Measurements from ENCODE around the gene DOK7. TPM values are rescaled to one million over a fixed set of nuclear protein-coding genes. Genes with fewer than 3 reads are reported as not detected.
A peak's percentile ranks its signal among the peaks of the same experiment; 100 is the strongest.

DOK7 gene, protein sequence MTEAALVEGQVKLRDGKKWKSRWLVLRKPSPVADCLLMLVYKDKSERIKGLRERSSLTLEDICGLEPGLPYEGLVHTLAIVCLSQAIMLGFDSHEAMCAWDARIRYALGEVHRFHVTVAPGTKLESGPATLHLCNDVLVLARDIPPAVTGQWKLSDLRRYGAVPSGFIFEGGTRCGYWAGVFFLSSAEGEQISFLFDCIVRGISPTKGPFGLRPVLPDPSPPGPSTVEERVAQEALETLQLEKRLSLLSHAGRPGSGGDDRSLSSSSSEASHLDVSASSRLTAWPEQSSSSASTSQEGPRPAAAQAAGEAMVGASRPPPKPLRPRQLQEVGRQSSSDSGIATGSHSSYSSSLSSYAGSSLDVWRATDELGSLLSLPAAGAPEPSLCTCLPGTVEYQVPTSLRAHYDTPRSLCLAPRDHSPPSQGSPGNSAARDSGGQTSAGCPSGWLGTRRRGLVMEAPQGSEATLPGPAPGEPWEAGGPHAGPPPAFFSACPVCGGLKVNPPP
- polyA plus RNA-seq (2013, experiment 1 of 2; ENCODE audit: insufficient read length), result 0.11 TPM
- 0.16 TPM for polyA plus RNA-seq (2013, experiment 2 of 2; ENCODE audit: insufficient read length)

DNA sequence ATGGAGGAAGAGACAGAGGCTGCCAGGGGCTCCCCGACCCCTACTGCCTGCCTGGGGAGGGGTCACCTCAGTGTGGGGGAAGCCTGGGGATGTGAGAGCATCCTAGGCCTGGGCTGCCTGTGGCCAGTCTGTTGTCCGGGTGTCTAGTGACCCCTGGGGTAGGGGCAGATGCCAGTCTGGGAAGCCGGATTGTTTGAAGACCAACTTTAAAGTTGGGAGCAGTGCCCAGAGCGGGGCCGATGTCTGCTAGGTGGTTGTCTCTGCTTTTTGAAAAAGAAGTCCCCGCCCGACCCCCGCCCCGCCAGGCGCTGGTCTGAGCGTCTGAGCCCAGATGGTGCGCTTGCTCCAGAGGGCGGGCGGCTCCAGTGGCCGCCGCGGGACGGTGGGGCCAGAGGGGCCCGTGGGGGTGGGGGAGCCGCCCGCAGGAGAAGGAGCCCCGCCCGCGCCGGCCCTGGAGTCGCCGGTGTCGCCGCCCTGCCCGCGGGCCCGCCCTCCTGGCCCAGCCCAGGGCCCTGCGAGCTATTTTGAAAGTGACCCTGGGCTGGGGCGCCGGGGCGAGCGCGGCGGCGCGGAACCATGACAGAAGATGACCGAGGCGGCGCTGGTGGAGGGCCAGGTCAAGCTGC lies at the start of gene DOK7:
TSS of gene DOK7 (plus strand) at position 517 of the 626 bp plus-strand sequence. CDS start at position 587, 70 bp downstream.
- no peak for DNase-seq

DNA sequence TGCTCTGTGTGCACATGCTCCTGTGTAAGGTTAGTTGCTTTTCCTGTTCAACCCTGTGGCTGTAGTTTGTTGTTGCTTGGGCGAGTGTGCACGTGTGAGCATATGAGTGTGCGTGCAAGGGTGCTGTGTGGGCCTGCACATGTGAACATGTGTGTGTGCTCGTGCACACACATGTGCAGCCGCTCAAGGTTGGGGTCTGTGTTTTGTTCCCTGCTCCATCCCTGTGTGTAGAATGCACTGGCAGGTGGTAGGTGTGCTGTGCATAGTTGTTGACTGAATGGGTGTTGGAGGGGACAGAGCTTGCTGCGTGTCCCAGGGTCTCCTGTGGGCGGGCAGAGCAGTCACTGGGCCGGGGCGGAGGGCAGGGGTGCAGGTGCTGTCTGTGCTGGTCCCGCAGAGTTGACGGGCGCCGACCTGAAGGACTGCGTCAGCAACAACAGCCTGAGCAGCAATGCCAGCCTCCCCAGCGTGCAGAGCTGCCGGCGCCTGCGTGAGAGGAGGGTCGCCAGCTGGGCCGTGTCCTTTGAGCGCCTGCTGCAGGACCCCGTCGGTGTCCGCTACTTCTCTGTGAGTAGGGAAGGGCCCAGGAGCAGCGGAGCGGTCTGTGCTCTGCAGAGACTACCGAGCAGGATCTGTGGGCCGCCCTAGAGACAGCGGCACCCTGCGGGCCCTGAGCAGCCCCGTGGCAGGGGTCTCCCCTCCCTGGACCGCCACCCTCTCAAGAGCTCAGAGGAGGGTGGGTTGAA lies 49.3 kb upstream of the DOK7 start:
- no peak for DNase-seq

DNA sequence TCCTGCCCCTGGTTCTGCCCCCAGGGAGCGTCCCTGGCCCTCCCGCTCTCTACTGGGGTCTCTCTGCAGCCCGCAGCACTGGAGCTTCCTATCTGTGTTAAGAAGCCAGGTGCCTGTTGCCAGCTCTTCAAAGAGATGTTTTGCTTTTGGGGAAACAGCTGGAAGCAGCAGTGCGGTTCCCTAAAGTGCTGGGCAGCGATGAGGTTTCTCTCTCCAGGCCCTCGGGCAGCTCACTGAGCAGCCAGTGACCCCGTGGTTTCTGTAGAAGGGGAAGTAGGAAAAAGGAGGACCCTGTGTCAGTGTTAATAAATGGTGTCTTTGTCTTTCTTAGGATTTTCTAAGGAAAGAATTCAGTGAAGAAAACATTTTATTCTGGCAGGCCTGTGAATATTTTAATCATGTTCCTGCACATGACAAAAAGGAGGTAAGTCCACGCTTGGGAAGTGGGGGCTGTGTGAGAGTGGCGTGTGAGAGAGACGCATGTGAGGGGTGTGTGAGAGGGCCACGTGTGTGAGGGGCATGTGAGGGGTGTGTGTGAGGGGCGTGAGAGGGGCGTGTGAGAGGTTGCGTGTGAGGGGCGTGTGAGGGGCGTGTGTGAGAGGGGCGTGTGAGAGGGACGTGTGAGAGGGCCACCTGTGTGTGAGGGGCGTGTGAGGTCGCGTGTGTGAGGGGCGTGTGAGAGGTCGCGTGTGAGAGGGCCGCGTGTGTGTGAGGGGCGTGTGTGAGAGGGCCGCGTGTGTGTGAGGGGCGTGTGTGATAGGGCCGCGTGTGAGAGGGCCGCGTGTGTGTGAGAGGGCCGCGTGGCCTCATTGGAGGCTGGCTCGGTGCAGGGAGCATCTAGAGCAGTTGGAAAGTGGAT lies 48.5 kb upstream of the DOK7 start:
- no peak for DNase-seq

DNA sequence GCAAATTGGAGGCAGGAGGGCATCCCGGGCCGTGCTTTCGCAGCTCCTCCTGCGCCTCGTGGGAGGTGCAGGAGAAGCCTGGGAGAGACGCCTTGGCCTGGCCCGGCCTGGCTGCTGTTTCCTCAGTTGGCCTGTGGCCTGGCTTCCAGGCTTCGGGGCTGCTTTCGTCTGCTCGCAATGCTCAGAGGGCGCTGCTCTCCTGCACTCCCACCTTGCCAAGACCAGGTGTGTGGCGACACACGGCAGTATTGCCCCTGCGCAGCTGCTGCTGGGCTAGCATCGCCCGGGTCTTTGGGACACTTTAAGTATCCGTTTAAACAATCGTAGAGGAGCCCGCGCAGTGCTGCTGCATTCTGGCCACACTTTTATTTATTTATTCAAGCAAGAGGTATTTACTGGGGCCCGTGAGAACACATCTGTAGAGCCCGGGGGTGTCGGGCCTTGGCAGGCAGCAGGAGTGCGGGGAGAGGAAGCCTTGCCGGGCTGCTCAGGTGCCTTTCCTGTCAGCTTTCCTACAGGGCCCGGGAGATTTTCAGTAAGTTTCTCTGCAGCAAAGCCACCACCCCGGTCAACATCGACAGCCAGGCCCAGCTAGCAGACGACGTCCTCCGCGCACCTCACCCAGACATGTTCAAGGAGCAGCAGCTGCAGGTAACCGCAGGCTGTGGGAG lies 47.5 kb upstream of the DOK7 start:
- no peak for DNase-seq

DNA sequence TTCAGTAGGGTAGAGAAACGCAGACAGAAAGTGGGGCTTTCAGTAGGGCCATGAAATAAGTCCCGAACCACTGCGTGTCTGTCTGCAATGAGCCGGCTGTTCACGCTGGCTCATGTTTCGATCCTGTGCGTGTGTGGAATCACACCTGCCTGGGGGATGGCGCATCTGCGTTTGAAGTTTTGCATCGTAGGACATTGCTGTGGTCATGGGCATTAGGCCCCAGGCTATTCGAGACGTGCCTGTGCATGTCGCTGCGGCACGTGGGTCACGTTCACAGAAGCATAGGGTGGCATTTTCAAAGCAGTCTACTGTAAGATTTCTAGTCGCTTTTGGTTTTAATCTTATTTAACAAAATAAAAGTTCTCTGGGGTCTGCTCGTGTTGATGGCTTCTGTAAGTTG lies 46.8 kb upstream of the DOK7 start:
- no peak for DNase-seq

DNA sequence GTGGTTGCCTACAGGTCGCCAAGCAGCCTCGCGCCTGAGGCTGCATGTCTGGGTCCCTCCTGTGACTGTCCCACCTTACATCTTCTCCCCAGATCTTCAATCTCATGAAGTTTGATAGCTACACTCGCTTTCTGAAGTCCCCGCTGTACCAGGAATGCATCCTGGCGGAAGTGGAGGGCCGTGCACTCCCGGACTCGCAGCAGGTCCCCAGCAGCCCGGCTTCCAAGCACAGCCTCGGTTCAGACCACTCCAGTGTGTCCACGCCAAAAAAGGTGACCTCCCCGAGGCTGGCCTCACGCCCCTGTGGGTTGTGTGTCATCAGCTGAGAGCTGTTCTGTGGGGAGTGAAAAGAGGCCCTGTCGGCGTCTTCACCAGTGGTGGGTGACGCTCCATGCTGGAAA lies 46.3 kb upstream of the DOK7 start:
- DNase-seq, result no peak

DNA sequence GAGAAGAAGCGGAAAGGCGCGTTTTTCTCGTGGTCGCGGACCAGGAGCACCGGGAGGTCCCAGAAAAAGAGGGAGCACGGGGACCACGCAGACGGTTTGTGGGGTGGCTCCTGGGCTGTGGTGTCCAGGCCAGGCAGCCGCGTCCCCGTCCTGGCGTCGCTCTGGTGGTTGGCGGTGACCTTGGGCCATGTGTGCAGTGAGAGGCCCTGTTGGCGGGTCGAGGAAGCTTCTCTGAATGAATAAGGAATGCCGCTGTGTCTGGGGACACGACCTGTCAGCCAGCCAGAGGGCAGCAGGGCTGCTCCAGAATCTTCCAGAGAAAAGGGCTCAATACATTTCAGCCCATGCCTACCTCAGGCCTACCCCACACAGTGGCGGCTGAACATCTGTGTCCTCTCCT lies 45.7 kb upstream of the DOK7 start:
- no peak for DNase-seq

DNA sequence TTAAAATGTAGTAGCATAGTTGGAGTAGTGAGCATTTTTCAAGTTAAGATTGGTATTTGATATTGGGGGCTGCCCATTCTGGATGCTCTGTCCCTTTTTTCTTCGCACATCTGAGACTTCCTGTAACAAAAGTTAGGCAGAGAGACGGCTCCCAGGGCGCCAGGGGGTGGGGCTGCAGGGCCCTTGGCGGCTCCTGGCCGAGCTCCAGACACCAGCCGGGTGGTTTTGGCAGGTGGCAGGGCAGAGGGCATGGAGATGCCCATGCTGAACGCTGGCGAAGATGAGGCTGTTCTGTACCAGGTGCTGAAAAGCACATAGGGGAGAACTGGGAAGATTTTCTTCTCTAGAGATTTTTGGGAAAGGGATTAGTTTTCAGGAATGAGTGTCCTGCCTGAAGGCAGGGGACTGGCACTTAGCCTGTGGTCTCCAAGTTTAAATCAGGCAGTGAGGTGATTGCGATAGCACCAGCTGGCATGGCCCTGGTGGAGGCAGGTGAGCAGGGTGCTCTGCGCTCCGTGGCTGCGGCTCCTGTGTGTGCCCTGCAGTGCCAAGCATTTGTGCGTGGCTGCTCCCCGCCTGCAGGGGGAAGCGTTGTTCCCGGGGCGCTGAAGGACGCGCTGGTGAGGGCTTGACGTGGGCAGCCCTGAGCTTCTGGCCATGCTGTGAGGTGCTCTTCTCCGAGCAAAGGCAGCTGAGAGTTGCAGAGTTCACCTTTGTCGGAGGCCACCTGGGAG lies 44.9 kb upstream of the DOK7 start:
- DNase-seq, result no peak

DNA sequence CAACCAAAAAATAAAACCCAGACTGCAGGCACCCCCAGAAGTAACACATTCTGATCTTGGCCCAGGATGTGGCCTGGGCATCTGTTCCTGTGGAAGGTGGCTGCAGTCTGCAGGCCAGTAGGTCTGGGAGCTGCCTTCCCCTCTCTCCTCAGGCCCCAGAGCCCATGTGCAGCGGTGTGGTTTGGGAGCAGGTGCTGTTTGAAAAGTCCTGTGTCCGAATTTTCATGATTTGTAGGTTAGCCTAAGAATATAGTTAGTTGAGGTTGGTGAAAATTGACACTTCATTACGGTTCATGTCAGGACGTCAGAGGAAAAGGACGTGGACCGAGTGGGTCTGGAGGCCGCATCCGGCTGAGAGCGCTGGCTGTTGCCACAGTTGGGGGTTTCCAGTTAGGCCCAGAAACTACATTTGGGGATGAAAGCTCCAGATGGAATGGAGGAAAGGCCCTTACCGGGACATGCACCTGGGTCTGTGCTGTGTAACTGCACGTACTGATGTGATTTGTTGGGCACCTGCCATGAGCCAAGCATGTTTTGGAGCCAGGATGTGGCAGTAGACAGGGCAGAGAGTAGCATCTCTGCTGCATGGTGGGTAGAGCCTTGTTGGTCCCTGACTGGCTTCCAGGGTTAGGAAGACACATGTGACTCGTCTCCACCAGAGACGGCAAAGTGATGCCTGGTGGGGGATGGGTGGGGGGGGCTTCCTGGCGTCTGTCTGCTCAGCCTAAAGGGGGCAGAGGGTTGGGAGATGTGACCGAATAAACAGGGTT lies 43.1 kb upstream of the DOK7 start:
- DNase-seq, result no peak

DNA sequence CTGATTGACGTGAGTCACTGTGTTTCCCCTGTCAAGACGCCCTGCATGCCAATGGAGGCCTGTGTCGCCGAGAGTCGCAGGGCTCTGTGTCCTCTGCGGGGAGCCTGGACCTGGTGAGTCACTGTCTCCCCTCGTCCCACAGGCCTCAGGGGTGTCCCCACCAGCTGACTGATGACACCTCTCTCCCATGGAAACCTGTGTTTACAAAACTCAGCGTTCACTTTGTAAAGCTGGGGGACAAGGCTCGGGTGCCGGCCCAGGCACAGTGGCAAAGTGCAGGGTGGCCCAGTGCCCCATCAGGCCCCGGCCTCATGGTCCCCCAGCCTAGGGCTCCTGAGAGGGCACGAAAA lies 42.5 kb upstream of the DOK7 start:
- peak; percentile 21 for DNase-seq

DNA sequence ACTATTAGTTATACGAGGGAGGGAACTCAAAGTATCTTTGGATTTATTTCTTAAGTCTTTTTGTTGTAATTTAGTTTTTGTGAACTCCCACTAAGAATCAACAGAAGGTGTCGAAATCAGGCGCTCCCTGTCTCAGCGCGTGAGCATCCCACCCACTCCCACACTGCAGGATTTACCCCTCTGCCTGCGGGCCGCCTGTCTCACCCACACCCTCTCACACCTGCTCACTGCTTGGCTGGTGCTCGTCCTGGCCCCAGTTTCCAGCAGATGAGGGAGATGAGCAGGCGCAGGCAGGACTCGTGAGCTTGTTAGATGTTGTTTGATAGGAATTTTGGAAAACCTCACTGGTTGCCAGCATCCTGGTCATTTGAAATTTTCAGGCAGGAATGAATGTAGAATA lies 42.1 kb upstream of the DOK7 start:
- no peak for DNase-seq

DNA sequence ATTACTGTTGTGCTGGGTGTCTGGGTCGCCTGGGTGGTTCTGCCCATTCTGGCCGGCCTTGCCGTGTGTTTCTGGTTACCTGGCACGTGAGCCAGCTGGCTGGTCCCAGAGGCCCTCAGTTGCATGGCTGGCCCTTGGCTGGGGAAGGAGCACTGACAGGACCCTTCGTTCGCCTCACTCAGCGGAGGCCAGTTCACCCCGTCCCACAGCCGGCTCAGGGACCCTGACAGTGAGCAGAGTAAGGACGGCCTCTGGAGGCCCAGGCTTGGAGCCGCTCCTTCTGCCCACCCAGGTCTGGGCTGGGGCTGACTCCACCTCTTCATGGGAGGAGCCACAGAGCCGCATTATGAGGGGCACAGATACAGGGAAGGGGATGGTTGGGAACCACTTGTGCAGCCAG lies 41.6 kb upstream of the DOK7 start:
- DNase-seq, result no peak

DNA sequence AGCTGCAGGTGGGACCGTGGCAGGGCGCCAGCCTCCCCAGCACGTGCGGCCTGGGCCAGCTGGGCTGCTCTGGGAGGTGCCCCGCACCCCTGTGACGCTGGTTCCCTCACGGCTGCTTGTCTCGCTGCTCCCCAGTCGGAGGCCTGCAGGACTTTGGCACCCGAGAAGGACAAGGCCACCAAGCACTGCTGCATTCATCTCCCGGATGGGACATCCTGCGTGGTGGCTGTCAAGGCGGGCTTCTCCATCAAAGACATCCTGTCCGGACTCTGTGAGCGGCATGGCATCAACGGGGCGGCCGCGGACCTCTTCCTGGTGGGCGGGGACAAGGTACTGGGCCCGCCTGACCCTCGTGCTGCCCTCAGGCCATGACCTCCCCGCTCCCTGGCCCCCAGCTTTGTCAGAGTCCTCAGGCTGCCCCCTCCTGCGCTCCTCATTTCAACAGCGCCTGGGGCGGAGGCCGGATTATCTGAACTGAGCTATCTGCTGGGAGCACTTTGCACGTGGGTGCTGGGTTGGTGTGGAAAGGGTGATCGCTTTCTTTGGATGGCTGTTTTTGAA lies 40.8 kb upstream of the DOK7 start:
- no peak for DNase-seq

DNA sequence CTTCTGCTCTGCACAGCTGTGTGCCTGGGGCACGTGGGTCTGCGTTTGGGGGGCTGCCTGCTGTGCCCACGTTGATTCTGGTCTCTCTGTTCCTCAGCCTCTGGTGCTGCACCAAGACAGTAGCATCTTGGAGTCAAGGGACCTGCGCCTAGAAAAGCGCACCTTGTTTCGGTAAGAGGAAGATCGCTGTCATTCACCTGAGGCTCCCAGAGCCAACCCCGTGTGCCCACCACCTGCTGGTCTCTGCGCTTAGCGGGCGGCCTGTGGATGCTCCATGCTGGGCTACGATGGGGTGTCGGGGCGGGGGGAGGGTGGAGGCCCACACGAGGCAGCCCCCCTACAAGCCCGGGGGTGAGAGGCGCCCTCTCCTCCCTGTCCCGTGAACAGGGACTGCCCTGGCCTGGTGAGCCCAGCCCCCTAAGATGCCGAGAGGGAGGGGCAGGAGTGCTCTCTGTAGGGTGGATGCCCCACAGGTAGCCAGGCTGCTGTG lies 40.3 kb upstream of the DOK7 start:
- no peak for DNase-seq

DNA sequence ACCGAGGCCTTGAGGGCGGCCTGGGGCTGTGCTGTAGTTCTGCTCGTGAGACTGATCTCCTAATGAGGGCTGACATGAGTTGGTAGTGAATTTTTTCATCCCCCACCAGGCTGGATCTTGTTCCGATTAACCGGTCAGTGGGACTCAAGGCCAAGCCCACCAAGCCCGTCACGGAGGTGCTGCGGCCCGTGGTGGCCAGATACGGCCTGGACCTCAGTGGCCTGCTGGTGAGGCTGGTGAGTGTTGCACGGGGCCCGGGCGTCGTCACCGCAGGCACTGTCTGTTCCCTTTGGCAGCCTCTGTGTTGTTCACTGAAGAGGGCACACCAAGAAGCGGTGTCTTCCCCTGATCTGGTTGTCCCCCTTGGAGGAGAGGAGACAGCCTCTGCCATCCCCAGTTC lies 39.7 kb upstream of the DOK7 start:
- DNase-seq, result no peak

DNA sequence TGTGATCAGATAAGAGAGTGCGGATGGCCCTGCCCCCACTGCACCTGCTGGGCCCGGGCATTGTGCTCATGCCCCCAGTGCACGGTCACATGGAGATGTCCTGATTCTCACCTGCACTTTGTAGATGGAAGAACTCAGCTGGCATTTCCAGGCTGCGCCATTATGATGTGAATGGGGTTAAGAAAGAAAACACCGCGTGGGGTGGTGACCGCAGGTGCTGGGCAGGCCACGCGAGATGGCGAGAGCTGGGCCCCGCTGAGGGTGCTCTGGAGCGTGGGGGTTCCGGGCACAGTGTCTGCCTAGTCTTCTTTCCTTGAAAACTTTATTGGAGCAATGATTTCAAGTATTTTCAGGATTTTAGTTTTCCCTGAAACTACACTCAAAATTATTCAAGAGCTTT lies 39.2 kb upstream of the DOK7 start:
- no peak for DNase-seq

DNA sequence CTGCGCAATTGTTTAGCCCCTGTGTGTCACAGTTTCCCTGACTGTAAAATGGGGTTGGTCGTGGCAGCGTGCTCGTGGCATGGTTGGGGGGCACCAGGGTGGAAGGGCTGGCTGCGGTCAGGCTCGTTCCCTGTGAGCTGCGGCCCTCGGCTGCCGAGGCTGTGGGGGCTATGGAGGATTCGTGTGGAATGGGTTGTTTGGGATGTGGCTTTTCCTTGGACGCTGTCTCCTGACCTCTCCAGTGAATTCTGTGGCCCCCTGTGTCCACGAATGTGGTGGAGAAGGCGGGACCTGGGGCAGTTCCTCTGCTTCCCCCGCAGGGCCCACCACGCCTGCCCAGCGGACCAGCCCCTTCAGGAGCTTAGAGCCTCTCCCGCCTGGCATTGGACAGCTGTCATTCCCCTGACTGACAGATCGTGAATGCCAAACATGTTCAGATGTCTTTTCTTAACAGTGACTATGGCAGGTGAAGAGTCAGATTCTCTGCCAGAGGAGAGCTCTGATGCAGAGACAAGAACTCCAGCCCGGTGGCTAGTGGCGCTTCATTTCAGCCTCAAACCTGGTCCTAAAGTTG lies 38.5 kb upstream of the DOK7 start:
- DNase-seq, result no peak

DNA sequence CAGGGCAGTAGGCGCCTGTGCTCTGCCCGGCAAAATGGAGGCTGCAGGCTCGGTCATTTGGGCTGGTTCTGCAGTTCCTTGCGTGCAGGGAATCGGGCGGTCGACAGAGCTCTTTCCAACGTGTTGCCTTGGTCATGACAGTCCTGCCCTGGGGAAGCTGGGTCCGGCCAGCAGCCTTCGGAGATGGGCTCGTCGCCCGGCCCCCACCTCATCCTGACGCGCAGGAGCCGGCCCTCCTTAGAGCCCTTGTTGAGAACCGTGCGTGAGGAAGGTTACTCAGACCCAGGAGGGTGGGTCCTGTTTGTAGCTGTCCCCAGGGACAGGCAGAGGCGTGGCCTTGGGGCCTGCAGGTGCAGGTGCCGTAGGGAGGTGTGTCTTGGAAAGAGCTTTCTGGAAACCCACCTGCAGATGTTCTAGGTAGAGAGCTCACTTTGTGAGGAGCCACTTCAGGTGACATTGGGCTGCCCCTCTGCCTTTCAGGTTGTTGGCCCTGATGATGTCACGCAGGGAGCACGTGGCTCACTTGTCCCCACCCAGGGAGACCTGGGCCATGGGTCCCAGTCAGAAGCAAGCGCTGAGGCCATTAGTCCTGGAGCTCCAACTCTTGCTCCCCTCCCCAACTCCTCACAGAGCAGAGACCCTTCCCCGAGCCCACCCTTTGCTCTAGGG lies 36.5 kb upstream of the DOK7 start:
- DNase-seq, result no peak

DNA sequence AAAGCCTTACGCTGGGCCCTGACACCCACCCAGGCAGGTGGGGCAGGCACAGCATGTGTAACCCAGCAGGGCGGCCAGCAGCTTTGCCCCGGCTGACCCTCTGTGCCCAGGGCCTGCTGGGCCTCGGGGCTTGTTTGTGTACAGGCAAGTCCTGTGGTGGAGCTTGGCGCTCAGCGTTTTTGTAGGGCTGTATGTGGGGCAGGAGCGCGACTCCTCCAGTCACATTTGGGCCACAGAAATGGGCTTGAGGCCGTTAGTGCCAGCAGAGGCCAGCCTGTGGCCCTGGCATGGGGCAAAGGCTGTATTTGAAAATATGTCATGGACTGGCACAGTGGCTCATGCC lies 36.0 kb upstream of the DOK7 start:
- no peak for DNase-seq

Data from fibroblast of skin of back (primary cell).